Mesenchymal stem cell (in vitro differentiated cells and primary cell): ENCODE measurements around the gene PLCL1.

Experiments used
- DNase-seq: peaks from one replicate; pipeline ENCODE4 v3.0.0-alpha.2; 2013
- H2AFZ ChIP-seq: one replicate; pipeline ENCODE4 v1.6.1; 2013; ENCODE audit warnings: low read depth, mild to moderate bottlenecking, control low read depth, inconsistent platforms, low read length, moderate library complexity
- H2AK5ac ChIP-seq: 2 replicates; pipeline ENCODE4 v1.6.1; 2013; ENCODE audit warnings: low read length, moderate library complexity, mild to moderate bottlenecking, inconsistent platforms; ENCODE audit not compliant: severe bottlenecking
- H2BK120ac ChIP-seq: one replicate; pipeline ENCODE4 v1.6.1; 2013; ENCODE audit warnings: low read depth, mild to moderate bottlenecking, inconsistent platforms, low read length, moderate library complexity
- H2BK12ac ChIP-seq, 2 experiments: one replicate each; pipeline ENCODE4 v1.6.1; 2013; ENCODE audit warnings: inconsistent platforms in 2 of 2, low read length in 2 of 2, mild to moderate bottlenecking in 2 of 2, moderate library complexity in 2 of 2, control low read depth in 1 of 2
- H2BK15ac ChIP-seq: one replicate; pipeline ENCODE4 v1.6.1; 2013; ENCODE audit warnings: mild to moderate bottlenecking, low read depth, inconsistent platforms; ENCODE audit not compliant: poor library complexity, severe bottlenecking
- H2BK5ac ChIP-seq: 2 replicates; pipeline ENCODE4 v1.6.1; 2013; ENCODE audit warnings: low read depth, mild to moderate bottlenecking, low read length, control low read depth, inconsistent platforms; ENCODE audit not compliant: poor library complexity, severe bottlenecking
- H3K14ac ChIP-seq, 2 experiments: one replicate each; pipeline ENCODE4 v1.6.1; 2013; ENCODE audit warnings: inconsistent platforms in 2 of 2, low read length in 2 of 2, control low read depth in 1 of 2, mild to moderate bottlenecking in 1 of 2, moderate library complexity in 1 of 2
- H3K18ac ChIP-seq, 2 experiments: one replicate each; pipeline ENCODE4 v1.6.1; 2013; ENCODE audit warnings: inconsistent platforms in 2 of 2, low read length in 2 of 2, control low read depth in 1 of 2, low read depth in 1 of 2, mild to moderate bottlenecking in 1 of 2
- H3K23ac ChIP-seq, 2 experiments: one replicate each; pipeline ENCODE4 v1.6.1; 2013; ENCODE audit warnings: inconsistent platforms in 2 of 2, low read length in 2 of 2, mild to moderate bottlenecking in 2 of 2, moderate library complexity in 2 of 2, control low read depth in 1 of 2
- H3K27ac ChIP-seq: 2 replicates; pipeline ENCODE4 v1.5.1; 2013; ENCODE audit warnings: mild to moderate bottlenecking, moderate library complexity, low read length, control low read depth, inconsistent platforms; ENCODE audit not compliant: poor library complexity, severe bottlenecking
- H3K27me3 ChIP-seq, 2 experiments: 2 replicates each; pipeline versions ENCODE4 v1.6.1 to v1.7.0; 2013; ENCODE audit warnings: low read length in 2 of 2, mild to moderate bottlenecking in 2 of 2, moderate library complexity in 2 of 2, control low read depth in 1 of 2, inconsistent platforms in 1 of 2; ENCODE audit not compliant: control insufficient read depth in 1 of 2, insufficient read depth in 1 of 2
- H3K36me3 ChIP-seq, 2 experiments: 2 replicates each; pipeline versions ENCODE4 v1.6.1 to v1.7.0; 2013; ENCODE audit warnings: low read length in 2 of 2, control low read depth in 1 of 2, inconsistent platforms in 1 of 2, low read depth in 1 of 2, mild to moderate bottlenecking in 1 of 2; ENCODE audit not compliant: insufficient read depth in 2 of 2, control insufficient read depth in 1 of 2
- H3K4ac ChIP-seq, 2 experiments: one replicate each; pipeline ENCODE4 v1.6.1; 2013; ENCODE audit warnings: inconsistent platforms in 2 of 2, low read length in 2 of 2, mild to moderate bottlenecking in 2 of 2, moderate library complexity in 2 of 2, control low read depth in 1 of 2, low read depth in 1 of 2
- H3K4me1 ChIP-seq: 2 replicates; pipeline ENCODE4 v1.6.1; 2013; ENCODE audit warnings: low read depth, low read length, control low read depth; ENCODE audit not compliant: control insufficient read depth, insufficient read depth
- H3K4me2 ChIP-seq: 2 replicates; pipeline ENCODE4 v1.6.1; 2013; ENCODE audit warnings: low read length, mild to moderate bottlenecking, inconsistent platforms; ENCODE audit not compliant: poor library complexity, severe bottlenecking
- H3K4me3 ChIP-seq, 2 experiments: 2 replicates each; pipeline versions ENCODE4 v1.5.1 to v1.7.0; 2013; ENCODE audit warnings: low read length in 2 of 2, mild to moderate bottlenecking in 2 of 2, control low read depth in 1 of 2, low read depth in 1 of 2; ENCODE audit not compliant: insufficient read depth in 1 of 2
- H3K79me1 ChIP-seq: replicated peaks from 2 replicates; pipeline ENCODE4 v1.6.1; 2013; ENCODE audit warnings: mild to moderate bottlenecking, control low read depth, low read length, inconsistent platforms; ENCODE audit not compliant: poor library complexity, severe bottlenecking
- H3K9ac ChIP-seq: 2 replicates; pipeline ENCODE4 v1.7.0; 2013; ENCODE audit warnings: mild to moderate bottlenecking, low read length, moderate library complexity
- H3K9me3 ChIP-seq: 2 replicates; pipeline ENCODE4 v1.7.0; 2013; ENCODE audit warnings: mild to moderate bottlenecking, low read length; ENCODE audit not compliant: control insufficient read depth
- H4K8ac ChIP-seq: one replicate; pipeline ENCODE4 v1.6.1; 2013; ENCODE audit warnings: inconsistent platforms, mild to moderate bottlenecking, low read length, moderate library complexity
- H4K91ac ChIP-seq: one replicate; pipeline ENCODE4 v1.6.1; 2013; ENCODE audit warnings: mild to moderate bottlenecking, low read length, inconsistent platforms
- WGBS: methylation state at CpG from one replicate; pipeline ENCODE4 v1.1.7; 2013; ENCODE audit warnings: mixed read lengths; 5-methylcytosine and 5-hydroxymethylcytosine counted together

PLCL1 gene

DNA sequence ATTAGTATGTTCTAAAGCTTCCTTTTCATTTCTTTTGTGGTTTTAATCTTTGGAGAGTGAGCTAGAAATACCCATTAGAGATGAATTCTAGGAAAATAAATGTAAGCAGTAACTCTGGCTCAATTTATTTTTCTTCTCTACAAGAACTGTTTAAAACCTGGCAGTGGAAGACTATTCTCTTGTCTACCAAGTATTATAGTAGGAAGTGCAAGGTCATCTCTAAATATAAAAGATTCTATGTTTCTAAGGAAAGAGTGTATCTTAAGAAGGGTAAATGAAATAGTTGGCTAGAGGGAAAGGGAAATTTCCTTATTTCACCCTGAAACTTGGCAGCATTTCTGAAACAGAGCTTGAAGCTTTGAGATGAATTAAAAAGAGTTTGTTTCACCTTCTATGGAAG lies 35.5 kb downstream of the PLCL1 start:
- Histone ChIP-seq H3K36me3 (no peaks in the 10 kb centered on the region), H3K9me3 (no peaks in the 10 kb centered on the region), H3K4ac (no peak overlapping the region), H3K27ac (no peak overlapping the region), H4K8ac (no peak overlapping the region), H2AK5ac (no peak overlapping the region), H2BK12ac (no peak overlapping the region), H3K18ac (no peak overlapping the region), H2BK120ac (no peak overlapping the region), H3K4me2 (no peak overlapping the region), H2BK15ac (no peak overlapping the region), H2AFZ (no peak overlapping the region), H3K9ac (no peak overlapping the region), H3K4me3 (no peak overlapping the region), H3K14ac (no peak overlapping the region), H2BK5ac (no peak overlapping the region), H3K79me1 (no peaks in the 10 kb centered on the region), H4K91ac (no peak overlapping the region), H3K27me3 (no peaks in the 10 kb centered on the region), H3K4me1 (no peaks in the 10 kb centered on the region), H3K23ac (no peak overlapping the region)
- DNase-seq: no peak

DNA sequence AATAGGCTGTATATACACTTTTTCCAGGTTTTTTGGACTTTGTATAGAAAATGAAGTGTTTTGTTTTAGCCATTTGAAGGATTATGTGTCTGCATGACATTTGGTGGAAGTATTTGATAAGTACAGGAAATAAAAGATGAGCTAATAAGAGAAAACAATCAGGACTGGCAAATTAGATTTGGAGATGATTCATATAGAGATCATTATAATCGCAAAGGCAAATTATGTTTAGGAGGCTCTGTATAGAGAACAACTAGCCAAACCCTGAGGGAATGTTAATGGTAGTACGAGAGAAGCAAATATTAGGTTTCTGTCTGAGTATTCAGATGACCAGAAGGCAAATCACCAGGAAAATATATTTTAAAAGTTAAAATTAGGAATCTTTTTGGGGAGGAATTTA lies 41.7 kb downstream of the PLCL1 start:
- H3K4me1 ChIP-seq: no peaks in the 10 kb centered on the region
- no peak overlapping the region for H3K18ac ChIP-seq
- no peak overlapping the region for H3K4ac ChIP-seq
- no peaks in the 10 kb centered on the region for H3K27me3 ChIP-seq
- H4K8ac ChIP-seq: no peak overlapping the region
- H3K9me3 ChIP-seq: no peaks in the 10 kb centered on the region
- H3K4me2 ChIP-seq: no peak overlapping the region
- no peaks in the 10 kb centered on the region for H3K79me1 ChIP-seq
- H3K23ac ChIP-seq: no peak overlapping the region
- WGBS: 83% methylated on average over 2 of the region's 2 CpGs
- H2BK15ac ChIP-seq: no peak overlapping the region
- H3K4me3 ChIP-seq: no peak overlapping the region
- no peak overlapping the region for H2BK5ac ChIP-seq
- H3K36me3 ChIP-seq: no peaks in the 10 kb centered on the region
- no peak overlapping the region for H4K91ac ChIP-seq
- H2BK12ac ChIP-seq: no peak overlapping the region
- no peak overlapping the region for H2AK5ac ChIP-seq
- H2BK120ac ChIP-seq: no peak overlapping the region
- H3K14ac ChIP-seq: no peak overlapping the region
- no peak overlapping the region for H3K9ac ChIP-seq
- no peak for DNase-seq
- no peak overlapping the region for H2AFZ ChIP-seq
- H3K27ac ChIP-seq: no peak overlapping the region

DNA sequence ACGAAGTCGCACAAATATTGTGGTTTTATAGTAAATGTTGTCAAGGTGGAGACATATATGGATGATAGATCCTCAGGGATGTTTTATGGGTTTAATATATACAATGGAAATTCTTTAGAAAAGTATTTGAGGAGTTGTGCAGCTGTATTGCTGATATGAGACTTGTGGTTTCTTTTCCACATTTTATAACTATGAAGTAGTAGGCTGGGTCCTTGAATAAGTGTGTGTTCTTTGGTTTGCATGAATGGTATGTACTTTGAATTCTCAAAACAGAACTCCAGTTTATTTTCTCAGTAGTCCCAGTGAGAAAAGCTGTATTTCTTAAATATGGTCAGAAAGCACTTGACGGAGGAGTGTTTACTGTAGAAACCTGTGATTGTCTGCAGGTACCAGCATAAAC lies 42.4 kb downstream of the PLCL1 start:
- no peak overlapping the region for H3K27ac ChIP-seq
- H2AFZ ChIP-seq: no peak overlapping the region
- WGBS: 31% methylated on average over 1 of the region's 3 CpGs
- H3K36me3 ChIP-seq: no peaks in the 10 kb centered on the region
- no peaks in the 10 kb centered on the region for H3K9me3 ChIP-seq
- H2AK5ac ChIP-seq: no peak overlapping the region
- no peak overlapping the region for H4K91ac ChIP-seq
- DNase-seq: peak; percentile 47
- no peak overlapping the region for H3K9ac ChIP-seq
- H2BK12ac ChIP-seq: no peak overlapping the region
- H2BK5ac ChIP-seq: no peak overlapping the region
- H3K14ac ChIP-seq: no peak overlapping the region
- no peak overlapping the region for H2BK15ac ChIP-seq
- no peak overlapping the region for H4K8ac ChIP-seq
- H3K4me3 ChIP-seq: no peak overlapping the region
- H3K18ac ChIP-seq: no peak overlapping the region
- peaks cover 0 to 2% of the 10 kb centered on the region in 2 experiments for H3K27me3 ChIP-seq
- no peak overlapping the region for H3K4me2 ChIP-seq
- no peak overlapping the region for H2BK120ac ChIP-seq
- H3K4ac ChIP-seq: no peak overlapping the region
- H3K23ac ChIP-seq: no peak overlapping the region
- H3K4me1 ChIP-seq: no peaks in the 10 kb centered on the region
- no peaks in the 10 kb centered on the region for H3K79me1 ChIP-seq

DNA sequence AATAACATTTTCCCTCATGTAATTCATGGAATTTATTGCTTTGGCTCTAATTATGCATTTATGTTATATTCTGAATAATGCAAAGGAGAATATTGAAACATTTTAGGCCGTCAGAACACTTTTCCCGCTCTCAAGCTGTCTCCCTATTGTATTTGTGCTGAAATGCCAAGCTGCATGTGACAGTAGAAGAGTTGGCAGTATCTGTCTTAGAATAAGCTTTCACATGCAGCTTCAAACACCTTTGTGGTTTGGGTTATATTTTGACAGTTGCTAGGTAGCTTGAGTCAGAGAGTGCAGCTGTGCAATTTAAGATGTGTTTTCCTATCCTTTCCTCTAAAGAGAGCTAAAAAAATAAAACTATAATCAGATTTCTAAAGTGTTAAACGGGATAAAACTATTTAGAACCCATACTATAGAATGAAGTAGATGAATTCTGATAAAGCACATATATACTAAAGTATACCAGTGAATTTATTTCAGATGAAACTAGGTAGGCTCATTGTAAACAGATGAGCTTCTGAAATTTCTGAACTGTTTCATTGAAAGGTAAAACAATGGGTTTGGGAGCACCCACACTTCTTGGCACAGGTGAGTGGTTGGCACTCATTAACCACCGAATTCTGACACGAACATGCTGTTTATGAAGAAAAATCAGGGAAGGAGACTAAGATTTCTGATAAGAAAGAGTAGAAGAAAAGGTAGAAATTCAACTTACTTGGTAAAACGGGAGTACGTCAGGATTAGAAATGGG lies 43.4 kb downstream of the PLCL1 start:
- 78% methylated on average over 6 of the region's 7 CpGs for WGBS
- no peaks in the 10 kb centered on the region for H3K79me1 ChIP-seq
- peak overlapping the region; percentile 49 for H2BK120ac ChIP-seq
- no peak overlapping the region for H3K4ac ChIP-seq
- H2AFZ ChIP-seq: no peak overlapping the region
- no peaks in the 10 kb centered on the region for H3K9me3 ChIP-seq
- H2AK5ac ChIP-seq: no peak overlapping the region
- H3K36me3 ChIP-seq: no peaks in the 10 kb centered on the region
- no peak overlapping the region for H4K91ac ChIP-seq
- no peak overlapping the region for H3K4me3 ChIP-seq
- no peaks in the 10 kb centered on the region for H3K4me1 ChIP-seq
- no peak overlapping the region for H3K18ac ChIP-seq
- no peak overlapping the region for H3K4me2 ChIP-seq
- no peak overlapping the region for H3K27ac ChIP-seq
- no peak overlapping the region for H2BK12ac ChIP-seq
- H3K27me3 ChIP-seq: peaks cover 0 to 5% of the 10 kb centered on the region in 2 experiments
- no peak for DNase-seq
- H2BK15ac ChIP-seq: no peak overlapping the region
- no peak overlapping the region for H3K14ac ChIP-seq
- H2BK5ac ChIP-seq: no peak overlapping the region
- H4K8ac ChIP-seq: no peak overlapping the region
- H3K9ac ChIP-seq: no peak overlapping the region
- no peak overlapping the region for H3K23ac ChIP-seq
